A204.1 (cell line): Measurements from ENCODE around the gene RNF41.
A peak's percentile ranks its signal among the peaks of the same experiment; 100 is the strongest.
"Not testable (repeated sequence)": the region's sequence is repeated elsewhere in the genome, so short reads cannot be mapped to it uniquely, and the experiment has no call there.

Source experiments
- FAIRE-seq: peaks from 2 replicates; lab custom pipeline; 2012; peaks lifted over from hg19 to GRCh38; lab: Jason Lieb, UNC

The RNF41 gene

DNA sequence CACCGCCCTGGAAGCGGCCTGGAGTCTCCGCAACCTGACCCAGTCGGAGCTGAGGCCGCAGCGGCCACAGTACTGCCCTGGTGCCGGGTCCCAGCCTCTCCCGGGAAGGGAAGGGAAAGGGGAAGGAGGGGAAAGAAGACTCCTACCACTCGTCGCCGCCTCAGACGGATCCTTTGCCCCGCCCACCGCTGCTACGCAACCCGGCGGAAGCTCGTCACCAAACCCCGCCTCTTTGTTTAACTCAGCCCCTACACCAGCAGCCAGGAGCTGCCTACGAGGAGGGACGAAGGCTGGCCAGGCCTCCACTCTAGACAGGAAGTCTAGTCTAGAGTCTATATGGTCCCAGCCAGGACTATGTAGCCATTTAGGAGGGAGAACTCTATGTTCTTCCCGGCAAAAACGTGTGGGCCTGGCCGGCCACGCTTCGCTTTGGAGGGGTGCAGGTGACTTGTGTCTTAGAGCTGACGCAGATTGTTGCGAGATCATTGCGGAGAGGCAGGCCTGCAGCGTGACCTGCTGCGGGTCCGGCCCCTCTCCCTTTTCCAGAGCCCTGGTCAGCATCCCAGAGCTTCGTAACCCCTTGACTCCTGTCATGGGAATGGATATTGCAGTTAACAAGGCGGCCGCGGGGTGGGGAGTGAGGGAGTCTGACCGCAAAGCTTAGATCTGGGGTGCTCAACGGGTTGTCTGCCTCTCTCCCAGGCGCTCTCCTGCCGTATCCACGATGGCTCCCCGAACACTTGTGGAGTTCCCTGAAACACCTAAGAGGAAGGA, at the start of gene RNF41:
TSS of gene RNF41 (minus strand) at position 166 of the 774 bp plus-strand sequence. CDS start 7,875 bp downstream, outside the sequence.
- peak; percentile 97 for FAIRE-seq

DNA sequence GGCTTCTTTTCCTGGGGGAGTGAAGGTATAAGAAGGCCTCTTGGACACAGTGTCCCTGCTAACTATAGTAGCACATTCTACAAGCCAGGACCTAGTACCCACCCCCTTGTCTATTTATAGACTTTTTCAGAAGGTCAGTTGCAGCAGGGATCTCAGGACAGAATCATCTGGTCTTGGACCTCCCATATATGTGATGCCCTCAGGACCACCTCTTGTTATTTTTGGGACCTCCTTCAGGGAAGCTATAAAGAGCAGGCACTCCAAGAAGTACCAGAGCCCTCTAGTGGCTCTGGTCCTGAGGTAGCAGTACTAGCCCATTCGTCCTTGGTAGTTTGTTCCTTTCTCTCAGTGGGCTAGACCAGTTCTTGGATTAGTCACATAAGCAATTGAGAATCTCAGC, 49.3 kb upstream of the RNF41 start:
- FAIRE-seq = no peak

DNA sequence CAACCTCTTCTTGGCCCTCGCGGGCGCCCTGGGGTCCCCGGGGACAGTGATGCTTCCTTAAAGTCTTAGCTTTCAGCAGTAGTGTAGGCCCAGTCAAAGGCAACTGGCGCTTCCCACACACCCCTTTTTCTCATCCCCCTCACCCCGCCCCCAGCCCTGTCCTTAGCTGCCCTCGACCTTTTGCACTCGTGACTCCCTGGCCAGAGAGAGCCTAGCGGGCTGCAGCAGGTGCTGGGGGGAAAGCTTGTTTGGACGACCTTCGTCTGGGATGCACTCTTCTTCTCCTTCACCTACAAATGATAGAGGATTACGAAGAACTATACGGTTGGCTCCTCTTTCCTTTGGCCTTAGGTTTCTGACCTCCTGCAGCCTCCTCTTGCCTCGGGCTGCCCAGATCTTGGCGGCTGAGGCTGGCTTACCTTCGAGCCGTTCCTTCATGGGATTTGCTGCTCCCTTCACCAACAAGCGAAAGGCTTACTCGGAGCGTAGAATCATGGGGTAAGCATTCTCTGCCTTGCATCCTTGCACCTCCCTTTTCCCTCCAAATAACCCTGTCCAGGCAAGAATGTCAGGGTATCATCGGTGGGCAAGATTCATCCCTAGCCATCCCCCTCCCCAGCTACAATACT, 45.8 kb upstream of the RNF41 start:
- FAIRE-seq = no peak

DNA sequence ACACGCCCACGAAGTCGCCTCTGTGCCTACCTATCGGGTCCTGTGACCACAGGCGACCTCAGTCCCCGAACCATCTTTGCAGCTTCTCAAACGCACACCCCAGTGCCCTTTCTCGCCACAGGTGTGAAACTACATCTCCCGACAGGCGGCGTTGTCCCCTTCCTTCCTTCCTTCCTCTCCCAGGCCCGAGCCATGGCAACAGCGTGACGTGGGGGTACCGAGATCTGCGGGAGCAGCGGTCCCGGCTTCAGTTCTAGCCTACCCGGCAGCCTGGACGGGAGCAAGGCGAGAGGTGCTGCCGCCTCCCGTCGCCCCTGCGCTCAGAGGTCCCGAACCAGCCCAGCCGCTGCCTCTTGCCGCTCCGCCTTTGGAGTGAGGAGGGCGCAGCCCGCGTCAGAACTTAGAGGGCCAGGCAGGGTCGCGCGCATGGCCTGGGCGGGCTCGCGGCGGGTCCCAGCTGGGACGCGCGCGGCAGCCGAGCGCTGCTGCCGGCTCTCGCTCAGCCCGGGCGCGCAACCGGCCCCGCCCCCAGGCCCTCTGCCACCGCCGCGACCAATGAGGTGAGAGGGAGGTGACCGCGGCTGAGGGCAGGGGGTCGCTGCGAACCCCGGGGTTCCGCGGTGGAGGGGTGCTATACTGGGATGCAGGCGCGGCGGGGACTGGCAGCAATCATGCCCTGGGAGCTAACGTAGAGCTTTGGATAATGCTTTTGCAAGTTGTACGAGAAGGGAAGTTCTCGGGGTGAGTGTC, 45.1 kb upstream of the RNF41 start, which contains the start of gene COQ10A:
TSS of gene COQ10A (plus strand) at position 250 of the 750 bp plus-strand sequence. CDS start at position 427, 177 bp downstream.
- FAIRE-seq = no peak

DNA sequence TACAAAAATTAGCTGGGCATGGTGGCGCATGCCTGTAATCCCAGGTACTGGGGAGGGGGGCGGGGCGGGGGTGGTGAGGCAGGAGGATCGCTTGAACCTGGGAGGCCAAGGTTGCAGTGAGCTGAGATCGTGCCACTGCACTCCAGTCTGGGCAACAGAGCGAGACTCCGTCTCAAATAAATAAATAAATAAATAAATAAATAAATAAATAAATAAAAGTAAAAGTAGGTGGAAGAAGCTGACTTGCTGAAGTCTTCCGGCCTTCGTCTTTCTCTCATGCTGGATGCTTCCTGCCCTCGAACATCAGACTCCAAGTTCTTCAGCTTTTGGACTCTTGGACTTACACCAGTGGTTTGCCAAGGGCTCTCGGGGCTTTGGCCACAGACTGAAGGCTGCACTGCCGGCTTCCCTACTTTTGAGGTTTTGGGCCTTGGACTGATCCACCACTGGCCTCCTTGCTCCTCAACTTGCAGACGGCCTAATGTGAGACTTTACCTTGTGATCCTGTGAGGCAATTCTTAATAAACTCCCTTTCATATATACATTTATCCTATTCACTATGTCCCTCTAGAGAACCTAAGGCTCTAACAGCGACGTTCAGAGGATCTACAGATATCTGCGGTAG, 44.5 kb upstream of the RNF41 start:
- FAIRE-seq = not testable (repeated sequence)

DNA sequence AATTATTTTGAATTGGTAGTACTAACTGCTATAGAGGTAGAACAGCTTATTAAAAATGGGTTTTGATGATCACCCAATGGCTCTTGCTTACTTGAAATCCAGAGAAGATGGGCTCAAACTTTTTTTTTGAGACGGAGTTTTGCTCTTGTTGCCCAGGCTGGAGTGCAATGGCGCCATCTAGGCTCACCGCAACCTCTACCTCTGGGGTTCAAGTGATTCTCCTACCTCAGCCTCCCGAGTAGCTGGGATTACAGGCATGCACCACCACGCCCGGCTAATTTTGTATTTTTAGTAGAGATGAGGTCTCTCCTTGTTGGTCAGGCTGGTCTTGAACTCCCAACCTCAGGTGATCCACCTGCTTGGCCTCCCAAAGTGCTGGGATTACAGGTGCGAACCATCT, 41.2 kb upstream of the RNF41 start:
- FAIRE-seq = not testable (repeated sequence)

DNA sequence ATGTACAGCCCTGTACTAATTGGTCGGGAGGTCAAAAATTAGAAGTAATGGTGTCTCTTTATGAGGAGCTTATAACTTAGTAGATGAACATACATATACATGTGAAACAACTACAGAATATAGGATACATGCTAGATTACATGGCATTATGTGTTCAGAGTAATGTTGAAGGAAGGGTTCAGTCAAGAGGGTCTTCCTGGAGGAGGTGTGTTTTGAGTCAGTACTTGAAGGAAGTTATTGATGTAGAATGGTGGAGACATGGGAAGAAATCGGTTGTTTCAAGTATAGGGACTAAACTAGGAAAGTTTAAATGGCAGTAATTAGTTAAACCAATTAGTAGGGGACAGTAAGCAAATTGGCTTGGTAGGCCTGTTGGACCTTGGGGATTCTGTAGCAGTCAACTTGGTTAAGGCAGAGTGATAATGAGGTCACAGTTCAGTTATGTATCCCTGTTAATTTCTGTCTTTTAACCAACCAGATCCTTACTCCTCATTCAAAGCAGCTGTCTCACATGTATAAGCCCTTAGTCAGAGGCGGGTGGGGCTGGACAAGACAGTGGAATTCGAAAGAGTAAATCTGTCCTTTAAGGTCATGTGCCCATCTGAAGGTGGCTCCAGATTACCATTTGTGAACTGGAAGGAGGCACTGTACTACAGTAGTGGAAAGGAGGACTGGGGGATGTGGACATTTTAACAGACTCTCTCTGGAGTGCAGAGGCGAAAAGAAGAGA, 39.9 kb upstream of the RNF41 start:
- FAIRE-seq = no peak

DNA sequence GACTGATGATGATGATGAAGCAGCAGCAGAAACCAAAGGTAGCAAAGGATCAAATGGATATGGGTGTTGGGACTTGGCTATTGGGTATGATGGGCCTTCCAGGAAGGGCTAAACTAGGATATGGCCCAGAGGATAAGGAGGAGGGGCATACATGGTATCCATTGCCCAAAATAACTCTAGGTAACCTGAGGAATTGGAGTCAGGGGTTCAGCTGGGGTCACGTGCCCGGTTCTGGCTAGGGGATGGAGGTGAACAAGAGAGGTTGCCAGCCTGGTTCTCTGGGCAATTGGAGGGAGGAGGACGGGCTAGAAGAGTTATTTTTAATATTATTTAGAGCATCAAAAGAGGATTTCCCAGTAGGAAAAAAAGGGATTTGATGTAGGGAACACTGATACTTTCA, 39.2 kb upstream of the RNF41 start:
- no peak for FAIRE-seq

DNA sequence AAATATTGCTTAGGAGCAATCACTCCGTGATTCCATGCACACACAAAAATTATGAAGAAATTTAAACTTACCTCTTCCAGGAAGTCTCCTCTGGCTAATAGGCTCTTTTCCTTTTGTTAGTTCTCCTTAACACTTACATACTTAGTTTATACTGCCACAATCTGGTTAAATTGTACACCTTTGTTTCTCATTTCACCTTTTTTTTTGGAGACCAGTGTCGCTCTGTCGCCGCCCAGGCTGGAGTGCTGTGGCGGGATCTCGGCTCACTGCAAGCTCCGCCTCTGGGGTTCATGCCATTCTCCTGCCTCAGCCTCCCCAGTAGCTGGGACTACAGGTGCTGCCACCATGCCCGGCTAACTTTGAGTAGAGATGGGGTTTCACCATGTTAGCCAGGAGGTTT, 38.7 kb upstream of the RNF41 start:
- FAIRE-seq = no peak

DNA sequence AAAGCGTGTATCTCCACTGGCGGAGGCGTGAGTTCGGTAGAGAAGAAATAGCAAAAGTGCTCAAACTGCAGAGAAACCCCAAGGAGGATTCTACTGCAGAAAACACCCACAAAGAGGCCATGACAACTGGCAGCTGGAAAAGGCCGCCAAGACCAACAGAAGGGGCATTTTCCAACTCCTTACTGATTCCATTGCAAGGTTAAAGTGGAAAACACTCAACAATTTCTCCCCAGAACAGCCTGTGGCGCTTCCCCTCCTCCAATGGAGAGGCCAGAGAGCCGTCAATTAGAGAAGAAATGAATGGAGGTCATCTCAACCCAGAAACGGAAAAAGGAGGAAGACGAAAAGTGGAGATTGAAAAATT, 37.1 kb upstream of the RNF41 start:
- no peak for FAIRE-seq

DNA sequence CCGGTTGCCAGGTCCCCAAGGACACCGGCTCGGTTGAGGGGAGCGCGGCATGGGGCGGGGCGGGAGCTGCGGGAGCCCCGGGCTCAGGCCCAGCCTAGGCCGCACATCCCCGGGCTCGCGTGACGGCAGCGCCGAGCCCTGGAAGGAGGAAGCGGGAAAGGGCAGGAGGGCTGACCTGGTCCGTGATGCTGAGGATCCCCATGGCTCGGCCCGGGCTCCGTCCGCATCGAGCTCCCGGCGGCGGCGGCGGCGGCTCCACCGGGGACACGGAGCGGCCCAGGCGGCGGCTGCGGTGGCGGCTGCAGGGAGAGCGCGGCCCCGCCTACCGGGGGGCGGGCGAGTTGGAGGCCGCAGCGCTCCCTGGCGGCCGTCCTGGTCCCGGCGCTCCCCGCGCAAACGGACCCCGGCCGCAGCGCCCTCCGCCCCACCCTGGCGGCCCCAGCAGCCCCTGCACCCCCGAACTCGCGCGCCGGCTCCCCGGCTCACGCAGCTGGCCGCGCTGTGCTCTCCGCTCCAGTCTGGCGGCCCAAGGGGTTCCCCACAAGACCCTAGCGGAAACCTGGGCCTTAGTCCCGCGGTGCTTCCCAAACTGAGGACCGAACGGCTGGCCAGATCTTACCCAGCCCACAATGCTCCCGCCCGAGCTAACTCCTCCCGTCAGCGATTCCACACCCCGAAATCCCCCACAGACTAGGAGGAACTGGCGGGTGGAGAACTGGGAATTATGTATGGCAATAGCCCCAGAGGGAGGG, 36.5 kb upstream of the RNF41 start, which contains the start of gene ANKRD52:
TSS of gene ANKRD52 (minus strand) at position 317 of the 752 bp plus-strand sequence. CDS start at position 202, 115 bp downstream.
- no peak for FAIRE-seq

DNA sequence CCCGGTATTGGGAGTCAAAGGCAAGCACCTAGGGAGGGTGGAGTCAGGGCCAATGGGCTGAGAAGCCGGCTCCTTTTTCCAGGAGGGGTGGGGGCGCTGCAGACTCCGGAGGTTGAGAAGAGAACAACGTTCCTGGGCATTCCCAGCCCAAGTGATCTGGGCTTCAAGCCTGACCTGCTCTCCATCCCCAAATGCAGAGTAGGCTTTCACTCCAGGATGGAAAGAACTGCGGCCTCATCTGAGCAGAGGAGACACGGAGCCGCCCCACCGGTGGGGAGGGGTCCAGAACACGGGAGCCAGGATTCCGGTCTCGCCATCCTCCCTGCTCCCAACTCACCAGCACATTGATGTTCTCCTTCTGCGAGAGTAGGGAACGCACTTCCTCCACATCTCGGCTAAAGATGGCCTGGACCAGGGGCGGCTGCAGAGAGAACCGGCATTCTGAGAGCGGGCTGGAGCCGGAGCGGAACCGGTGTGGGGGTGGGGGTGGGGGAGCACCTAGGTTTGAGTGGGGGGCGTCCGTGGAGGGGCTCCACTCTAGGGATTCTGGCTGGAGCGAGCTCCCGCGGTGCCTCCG, 35.9 kb upstream of the RNF41 start:
- no peak for FAIRE-seq

DNA sequence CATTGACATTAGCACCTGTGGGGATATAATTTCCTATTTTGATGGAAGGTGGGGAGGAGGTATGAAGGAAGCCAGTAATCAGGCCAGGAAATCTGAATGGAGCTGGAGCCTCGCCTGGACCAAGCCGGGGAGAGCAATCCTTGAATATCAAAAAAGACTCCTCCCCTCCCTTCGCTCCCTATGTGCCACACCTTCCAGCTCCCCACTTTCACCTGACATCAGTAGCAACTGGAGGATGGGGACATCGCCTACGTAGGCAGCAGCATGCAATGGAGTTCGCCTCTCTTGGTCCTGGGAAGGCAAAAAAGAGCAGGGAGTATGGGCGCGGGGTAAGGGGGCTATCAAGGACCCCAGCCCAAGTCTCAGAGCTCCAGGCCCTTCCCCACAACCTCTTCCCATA, 35.3 kb upstream of the RNF41 start:
- FAIRE-seq = no peak

DNA sequence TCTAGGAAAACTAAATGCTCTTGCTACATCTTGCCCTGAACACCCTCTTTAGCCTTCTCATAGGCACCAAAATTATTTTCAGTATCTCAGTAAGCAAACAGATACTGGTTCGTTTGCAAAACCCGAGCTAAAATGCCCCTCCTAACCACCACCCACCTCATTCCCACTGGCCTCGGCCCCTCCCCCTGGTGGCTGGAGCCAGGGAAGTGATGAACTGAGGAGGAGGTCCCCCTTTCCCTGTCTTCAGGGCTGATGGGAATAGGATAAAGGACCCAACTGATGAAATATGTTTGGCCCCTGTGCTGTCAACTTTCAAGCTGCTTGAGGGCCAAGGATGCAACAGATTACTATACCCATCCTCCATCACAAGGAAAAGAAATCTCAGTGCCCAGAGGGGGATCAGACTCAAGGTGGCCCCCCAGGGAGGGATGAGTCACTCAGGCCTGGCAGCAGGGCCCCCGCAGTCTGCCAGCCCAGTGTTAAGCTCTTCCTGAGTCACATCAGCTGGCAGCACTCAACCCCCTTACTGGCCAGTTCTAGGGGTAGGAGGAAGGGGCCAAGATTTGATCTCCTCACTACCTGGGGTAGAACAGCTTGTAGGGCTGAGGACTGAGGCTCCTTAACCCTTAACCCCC, 34.7 kb upstream of the RNF41 start:
- FAIRE-seq = no peak

DNA sequence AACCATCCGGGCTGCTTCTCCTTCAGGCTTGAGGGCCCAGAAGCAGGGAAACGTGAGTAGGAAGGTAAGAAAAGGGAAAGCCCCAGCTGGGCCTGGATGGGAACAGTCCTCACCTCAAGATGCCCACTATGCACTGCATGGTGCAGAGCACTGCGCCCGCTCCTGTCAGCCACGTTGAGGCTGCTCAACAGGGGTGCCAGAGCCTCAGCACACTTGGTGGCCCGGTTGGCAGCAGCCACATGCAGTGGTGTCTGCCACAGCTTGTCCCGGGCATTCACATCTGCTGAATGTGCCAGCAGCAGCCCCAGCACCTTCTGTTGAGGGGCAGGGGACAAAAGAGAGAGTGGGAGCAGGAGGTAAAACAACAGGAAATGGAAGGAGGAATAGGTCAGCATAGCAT, 33.9 kb upstream of the RNF41 start:
- no peak for FAIRE-seq

DNA sequence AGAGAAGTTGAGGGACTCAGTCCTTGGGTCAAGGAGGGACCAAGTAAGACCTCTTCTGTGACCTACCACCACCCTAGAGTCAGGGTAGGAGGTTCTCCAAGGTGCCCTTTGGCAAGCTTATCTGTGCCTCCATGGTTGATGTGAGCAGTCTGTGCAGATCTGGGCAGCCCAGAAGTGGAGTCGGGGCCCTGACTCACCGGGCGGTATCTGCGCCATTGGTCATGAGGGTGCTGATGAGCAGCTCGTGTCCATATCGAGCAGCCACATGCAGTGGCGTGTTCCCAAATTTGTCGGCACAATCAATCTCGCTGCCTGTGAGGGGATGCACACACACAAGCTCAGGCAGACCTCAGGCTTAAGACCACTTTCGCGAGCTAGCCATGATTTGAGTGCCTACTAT, 31.4 kb upstream of the RNF41 start:
- no peak for FAIRE-seq

DNA sequence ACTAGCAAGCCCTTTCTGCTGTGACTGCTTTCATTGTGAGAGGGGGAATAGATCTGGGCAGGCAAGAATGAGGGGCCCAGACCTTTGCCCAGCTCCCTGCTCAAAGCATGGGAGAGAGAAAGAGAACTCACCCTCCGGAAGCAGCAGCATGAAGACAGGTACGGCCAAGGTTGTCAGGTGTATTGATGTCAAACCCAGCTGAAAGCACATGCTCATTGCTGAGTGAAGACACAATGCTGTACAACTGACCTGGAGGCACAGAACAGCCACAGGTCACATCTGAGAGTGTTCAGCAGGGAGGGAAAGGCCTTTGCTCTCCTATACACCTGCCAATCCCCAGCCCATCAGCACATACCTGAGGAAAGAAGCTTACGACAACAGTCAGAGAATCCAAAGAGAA, 30.9 kb upstream of the RNF41 start:
- FAIRE-seq = no peak

DNA sequence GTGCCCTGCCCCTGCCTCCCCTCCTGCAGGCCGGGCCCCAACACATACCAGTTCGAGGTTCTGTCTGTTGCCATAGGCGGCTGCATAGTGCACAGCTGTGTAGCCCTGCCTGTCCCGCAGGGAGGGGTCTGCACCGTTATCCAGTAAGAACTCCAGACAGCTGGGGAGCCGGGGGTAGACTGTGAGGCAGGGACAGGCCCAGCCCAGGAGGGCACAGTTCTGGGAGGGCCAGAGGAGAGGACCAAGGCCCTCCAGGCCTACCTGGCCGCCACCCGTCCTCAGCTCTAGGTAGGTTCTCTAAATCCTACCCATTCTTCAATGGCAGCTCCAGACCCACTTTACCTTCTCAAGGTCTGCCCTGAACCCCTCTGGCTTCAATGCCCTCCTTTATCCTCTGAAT, 27.0 kb upstream of the RNF41 start:
- FAIRE-seq = no peak

DNA sequence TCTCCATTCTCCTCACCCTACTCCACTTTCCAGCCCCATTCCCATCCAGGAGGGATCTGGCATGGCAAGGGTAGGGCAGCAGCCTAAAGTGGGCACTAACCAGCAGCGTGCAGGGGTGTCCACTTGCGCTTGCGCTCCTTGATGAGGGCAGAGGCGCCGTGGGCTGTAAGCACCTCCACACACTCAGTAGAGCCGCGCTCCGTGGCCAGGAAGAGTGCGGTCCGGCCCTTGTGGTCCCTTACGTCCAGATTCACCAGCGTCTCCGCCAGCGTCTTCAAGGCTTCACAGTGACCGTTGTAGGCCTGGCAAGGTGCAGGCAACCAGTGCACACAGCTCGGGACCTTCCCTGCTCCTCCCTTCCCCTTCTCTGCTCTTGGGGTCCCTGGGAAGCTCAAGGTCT, 26.2 kb upstream of the RNF41 start:
- FAIRE-seq = no peak

DNA sequence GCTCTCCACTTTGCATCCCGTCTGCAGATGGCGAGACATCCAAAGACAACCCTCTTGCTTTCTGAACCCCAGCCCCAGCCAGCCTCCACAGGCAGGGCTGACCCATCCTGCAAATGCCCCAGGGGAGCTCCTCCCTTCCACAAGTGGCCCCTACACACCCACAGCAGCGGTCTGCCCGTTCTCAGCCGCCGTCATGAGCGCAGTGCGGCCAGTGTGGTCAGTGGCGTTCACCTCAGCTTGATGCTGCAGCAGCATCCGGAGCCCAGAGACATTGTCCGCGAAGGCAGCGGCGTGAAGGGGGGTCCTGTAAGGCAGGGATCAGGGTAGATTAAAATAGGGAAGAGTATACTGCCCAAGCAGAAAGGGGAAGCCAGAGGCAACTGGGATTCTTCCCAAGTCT, 22.8 kb upstream of the RNF41 start:
- no peak for FAIRE-seq
